Type B pancreatic cell (in vitro differentiated cells): ENCODE data around the gene AKAP8L. TPM values are rescaled to one million over a fixed set of nuclear protein-coding genes. Genes with fewer than 3 reads are reported as not detected.
"Not testable (repeated sequence)": the region's sequence is repeated elsewhere in the genome, so short reads cannot be mapped to it uniquely, and the experiment has no call there.

Source experiments
- DNase-seq: peaks from one replicate; pipeline ENCODE4 v3.0.0; 2021; ENCODE audit warnings: mixed read lengths; ENCODE audit not compliant: unreplicated experiment; ENCODE audit errors: extremely low spot score
- H3K27ac Mint-ChIP-seq: 2 replicates; pipeline ENCODE4 v1.8.0; 2021; ENCODE audit warnings: mild to moderate bottlenecking, mixed read lengths
- H3K27me3 Mint-ChIP-seq: 2 replicates; pipeline ENCODE4 v1.8.0; 2021; ENCODE audit warnings: mixed read lengths
- H3K36me3 Mint-ChIP-seq: 2 replicates; pipeline ENCODE4 v1.8.0; 2021; ENCODE audit warnings: mixed read lengths
- H3K4me1 Mint-ChIP-seq: one replicate; pipeline ENCODE4 v1.8.0; 2021; ENCODE audit warnings: mixed read lengths; ENCODE audit not compliant: unreplicated experiment
- H3K4me3 Mint-ChIP-seq: 2 replicates; pipeline ENCODE4 v1.8.0; 2021; ENCODE audit warnings: mild to moderate bottlenecking, mixed read lengths
- H3K9me3 Mint-ChIP-seq: 2 replicates; pipeline ENCODE4 v1.8.0; 2021; ENCODE audit warnings: mixed read lengths
- total RNA-seq: library from RNA; stranded (reverse); gene quantifications from 2 replicates; pipeline ENCODE4 v1.2.1, GENCODE V29; 2021; ENCODE audit warnings: low replicate concordance
- TF ChIP-seq, protein P1 (sequence below): fragments of 200-600 bp; sonication (generic); conservative IDR thresholded peaks from 2 replicates; pipeline ENCODE4 v1.5.0; 2021; ENCODE audit warnings: antibody characterized with exemption, mild to moderate bottlenecking

Gene AKAP8L
- total RNA-seq, 1 donor from 2014 or later: 166 TPM

- DNase-seq: no peak
- Mint-ChIP-seq H3K4me3 (no peak overlapping the region), H3K27me3 (no peaks in the 10 kb centered on the region), H3K9me3 (no peaks in the 10 kb centered on the region), H3K4me1 (peaks cover 6% of the 10 kb centered on the region), H3K27ac (no peak overlapping the region), H3K36me3 (peaks cover 19% of the 10 kb centered on the region)
- TF ChIP-seq, protein P1, sequence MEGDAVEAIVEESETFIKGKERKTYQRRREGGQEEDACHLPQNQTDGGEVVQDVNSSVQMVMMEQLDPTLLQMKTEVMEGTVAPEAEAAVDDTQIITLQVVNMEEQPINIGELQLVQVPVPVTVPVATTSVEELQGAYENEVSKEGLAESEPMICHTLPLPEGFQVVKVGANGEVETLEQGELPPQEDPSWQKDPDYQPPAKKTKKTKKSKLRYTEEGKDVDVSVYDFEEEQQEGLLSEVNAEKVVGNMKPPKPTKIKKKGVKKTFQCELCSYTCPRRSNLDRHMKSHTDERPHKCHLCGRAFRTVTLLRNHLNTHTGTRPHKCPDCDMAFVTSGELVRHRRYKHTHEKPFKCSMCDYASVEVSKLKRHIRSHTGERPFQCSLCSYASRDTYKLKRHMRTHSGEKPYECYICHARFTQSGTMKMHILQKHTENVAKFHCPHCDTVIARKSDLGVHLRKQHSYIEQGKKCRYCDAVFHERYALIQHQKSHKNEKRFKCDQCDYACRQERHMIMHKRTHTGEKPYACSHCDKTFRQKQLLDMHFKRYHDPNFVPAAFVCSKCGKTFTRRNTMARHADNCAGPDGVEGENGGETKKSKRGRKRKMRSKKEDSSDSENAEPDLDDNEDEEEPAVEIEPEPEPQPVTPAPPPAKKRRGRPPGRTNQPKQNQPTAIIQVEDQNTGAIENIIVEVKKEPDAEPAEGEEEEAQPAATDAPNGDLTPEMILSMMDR: no peak
Observed at GRCh38 chr19:15399635-15400034, 19.2 kb downstream of the AKAP8L start.

- TF ChIP-seq, protein P1: no peak
- peaks cover 1% of the 10 kb centered on the region for H3K4me1 Mint-ChIP-seq
- peaks cover 18% of the 10 kb centered on the region for H3K36me3 Mint-ChIP-seq
- no peak overlapping the region for H3K4me3 Mint-ChIP-seq
- DNase-seq: no peak
- no peaks in the 10 kb centered on the region for H3K9me3 Mint-ChIP-seq
- no peaks in the 10 kb centered on the region for H3K27me3 Mint-ChIP-seq
- H3K27ac Mint-ChIP-seq: no peak overlapping the region
Observed at GRCh38 chr19:15399234-15399515, 19.6 kb downstream of the AKAP8L start.

- H3K27ac Mint-ChIP-seq: no peak overlapping the region
- TF ChIP-seq, protein P1: no peak
- no peaks in the 10 kb centered on the region for H3K9me3 Mint-ChIP-seq
- H3K36me3 Mint-ChIP-seq: peaks cover 22% of the 10 kb centered on the region
- no peaks in the 10 kb centered on the region for H3K4me1 Mint-ChIP-seq
- H3K4me3 Mint-ChIP-seq: no peak overlapping the region
- H3K27me3 Mint-ChIP-seq: no peaks in the 10 kb centered on the region
- DNase-seq: no peak
Observed at GRCh38 chr19:15398501-15399233, 20.1 kb downstream of the AKAP8L start.

DNA sequence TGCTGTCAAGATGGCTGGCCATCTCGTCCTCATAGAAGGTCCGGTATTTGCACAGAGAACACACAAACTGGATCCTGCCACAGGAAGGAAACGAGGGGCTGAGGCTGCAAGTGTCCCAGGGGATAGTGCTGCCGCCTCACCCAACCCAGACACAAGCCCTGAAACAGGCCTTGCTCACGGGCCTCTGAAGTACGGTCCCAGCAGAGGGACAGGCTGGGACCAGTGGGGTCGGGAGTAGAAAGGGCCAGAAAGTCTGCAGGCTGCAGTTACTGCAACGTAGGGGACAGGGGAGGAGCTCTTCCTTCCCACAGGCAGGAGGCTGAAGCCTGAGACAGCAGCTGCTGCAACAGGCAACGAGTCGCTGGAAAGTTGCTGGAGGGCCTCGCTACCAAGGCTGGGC, 21.0 kb downstream of the AKAP8L start:
- TF ChIP-seq, protein P1: no peak
- H3K36me3 Mint-ChIP-seq: peaks cover 30% of the 10 kb centered on the region
- no peaks in the 10 kb centered on the region for H3K27me3 Mint-ChIP-seq
- H3K9me3 Mint-ChIP-seq: no peaks in the 10 kb centered on the region
- H3K27ac Mint-ChIP-seq: no peak overlapping the region
- H3K4me1 Mint-ChIP-seq: no peaks in the 10 kb centered on the region
- no peak overlapping the region for H3K4me3 Mint-ChIP-seq
- DNase-seq: no peak

GRCh38 chr19:15397236-15397635, 21.6 kb downstream of the AKAP8L start:
- Mint-ChIP-seq H3K27ac (no peak overlapping the region), H3K4me1 (no peaks in the 10 kb centered on the region), H3K9me3 (no peaks in the 10 kb centered on the region), H3K4me3 (no peak overlapping the region), H3K36me3 (peaks cover 31% of the 10 kb centered on the region), H3K27me3 (no peaks in the 10 kb centered on the region)
- DNase-seq: no peak
- TF ChIP-seq, protein P1: no peak

DNA sequence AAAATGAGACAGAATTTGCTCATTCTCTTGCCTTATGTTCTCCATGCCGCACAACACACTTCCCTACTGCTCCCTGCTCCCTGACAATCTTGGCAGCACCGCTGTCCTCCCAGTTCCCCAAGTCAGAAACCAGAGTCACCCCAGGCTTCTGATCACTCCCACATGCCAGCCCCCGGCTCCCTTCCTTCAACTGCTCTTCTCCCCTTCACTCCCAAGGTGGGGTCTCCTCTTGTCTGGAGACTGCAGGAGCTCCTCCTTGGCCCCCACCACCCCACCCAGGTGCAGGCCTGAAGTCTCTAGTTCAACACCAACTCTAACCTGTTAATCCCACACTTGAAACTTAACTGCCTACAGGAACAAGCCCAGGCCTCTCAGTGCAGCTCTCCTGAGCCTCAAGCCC, 22.4 kb downstream of the AKAP8L start:
- H3K4me1 Mint-ChIP-seq: no peaks in the 10 kb centered on the region
- no peaks in the 10 kb centered on the region for H3K9me3 Mint-ChIP-seq
- no peak overlapping the region for H3K4me3 Mint-ChIP-seq
- H3K27me3 Mint-ChIP-seq: no peaks in the 10 kb centered on the region
- TF ChIP-seq, protein P1: no peak
- H3K27ac Mint-ChIP-seq: no peak overlapping the region
- no peak for DNase-seq
- peaks cover 31% of the 10 kb centered on the region for H3K36me3 Mint-ChIP-seq

- DNase-seq, H3K9me3 Mint-ChIP-seq, H3K27me3 Mint-ChIP-seq, H3K4me3 Mint-ChIP-seq, H3K4me1 Mint-ChIP-seq, H3K27ac Mint-ChIP-seq: not testable (repeated sequence)
- peaks cover 38% of the 10 kb centered on the region for H3K36me3 Mint-ChIP-seq
Observed at GRCh38 chr19:15395251-15395650, 23.5 kb downstream of the AKAP8L start.
